Trophoblast cell (in vitro differentiated cells and primary cell): ENCODE measurements around the gene SLC4A1.

Source experiments
- DNase-seq, 2 donors: peaks; one replicate each; pipeline ENCODE4 v3.0.0-alpha.2; 2016
- H2AFZ ChIP-seq: 2 replicates; pipeline ENCODE4 v1.6.1; 2013; ENCODE audit warnings: low read length, moderate library complexity, mild to moderate bottlenecking; ENCODE audit not compliant: insufficient read depth, poor library complexity
- H2AK5ac ChIP-seq: 2 replicates; pipeline ENCODE4 v1.6.1; 2013; ENCODE audit warnings: mild to moderate bottlenecking, low read length
- H2BK120ac ChIP-seq: 2 replicates; pipeline ENCODE4 v1.6.1; 2013; ENCODE audit warnings: low read length, mild to moderate bottlenecking, moderate library complexity; ENCODE audit not compliant: insufficient read depth, poor library complexity
- H2BK12ac ChIP-seq: 2 replicates; pipeline ENCODE4 v1.6.1; 2013; ENCODE audit warnings: mild to moderate bottlenecking, low read length, moderate library complexity
- H2BK5ac ChIP-seq: 2 replicates; pipeline ENCODE4 v1.6.1; 2013; ENCODE audit warnings: low read length, low read depth, moderate library complexity, mild to moderate bottlenecking; ENCODE audit not compliant: poor library complexity
- H3K14ac ChIP-seq: 2 replicates; pipeline ENCODE4 v1.6.1; 2013; ENCODE audit warnings: mild to moderate bottlenecking, low read length
- H3K18ac ChIP-seq: 2 replicates; pipeline ENCODE4 v1.6.1; 2013; ENCODE audit warnings: mild to moderate bottlenecking, low read length
- H3K23ac ChIP-seq: 2 replicates; pipeline ENCODE4 v1.6.1; 2013; ENCODE audit warnings: low read length
- H3K27ac ChIP-seq: 2 replicates; pipeline ENCODE4 v1.5.1; 2013; ENCODE audit warnings: low read depth, mild to moderate bottlenecking, inconsistent platforms, low read length, moderate library complexity
- H3K27me3 ChIP-seq: 2 replicates; pipeline ENCODE4 v1.6.1; 2013; ENCODE audit warnings: inconsistent platforms, mild to moderate bottlenecking, low read length, moderate library complexity; ENCODE audit not compliant: insufficient read depth
- H3K36me3 ChIP-seq, 2 experiments: 1 replicate in 1 of 2; 2 replicates in 1 of 2; pipeline ENCODE4 v1.6.1; 2013; ENCODE audit warnings: low read length in 2 of 2, mild to moderate bottlenecking in 2 of 2, moderate library complexity in 1 of 2; ENCODE audit not compliant: insufficient read depth in 2 of 2, control insufficient read depth in 1 of 2
- H3K4ac ChIP-seq: 2 replicates; pipeline ENCODE4 v1.6.1; 2013; ENCODE audit warnings: low read depth, mild to moderate bottlenecking, low read length, moderate library complexity
- H3K4me1 ChIP-seq, 2 experiments: 1 replicate in 1 of 2; 2 replicates in 1 of 2; pipeline ENCODE4 v1.6.1; 2013; ENCODE audit warnings: low read length in 2 of 2, mild to moderate bottlenecking in 2 of 2, moderate library complexity in 1 of 2; ENCODE audit not compliant: insufficient read depth in 2 of 2, control insufficient read depth in 1 of 2
- H3K4me2 ChIP-seq: 2 replicates; pipeline ENCODE4 v1.6.1; 2013; ENCODE audit warnings: inconsistent platforms, mild to moderate bottlenecking, low read length, moderate library complexity
- H3K4me3 ChIP-seq: 2 replicates; pipeline ENCODE4 v1.5.1; 2013; ENCODE audit warnings: mild to moderate bottlenecking, low read depth, low read length, inconsistent platforms
- H3K79me1 ChIP-seq: one replicate; pipeline ENCODE4 v1.6.1; 2013; ENCODE audit warnings: low read length
- H3K79me2 ChIP-seq: 2 replicates; pipeline ENCODE4 v1.6.1; 2013; ENCODE audit warnings: low read length, mild to moderate bottlenecking; ENCODE audit not compliant: control insufficient read depth, insufficient read depth, poor library complexity
- H3K9ac ChIP-seq: 2 replicates; pipeline ENCODE4 v1.6.1; 2013; ENCODE audit warnings: mild to moderate bottlenecking, low read length
- H3K9me3 ChIP-seq: 2 replicates; pipeline ENCODE4 v1.6.1; 2013; ENCODE audit warnings: low read depth, mild to moderate bottlenecking, control low read depth, inconsistent platforms, low read length; ENCODE audit not compliant: insufficient read depth
- H4K12ac ChIP-seq: 2 replicates; pipeline ENCODE4 v1.6.1; 2013; ENCODE audit warnings: low read depth, mild to moderate bottlenecking, low read length, moderate library complexity
- H4K8ac ChIP-seq: 2 replicates; pipeline ENCODE4 v1.6.1; 2013; ENCODE audit warnings: low read depth, mild to moderate bottlenecking, low read length, moderate library complexity
- H4K91ac ChIP-seq: one replicate; pipeline ENCODE4 v1.6.1; 2013; ENCODE audit warnings: low read depth, mild to moderate bottlenecking, low read length, moderate library complexity
- WGBS: extraction: QIAGEN DNeasy Blood & Tissue Kit; methylation state at CpG from one replicate; pipeline ENCODE4 v1.1.7; 2013; ENCODE audit warnings: missing lambda C conversion rate; ENCODE audit not compliant: insufficient read length, insufficient coverage; ENCODE audit errors: extremely low coverage; 5-methylcytosine and 5-hydroxymethylcytosine counted together

The SLC4A1 gene

DNA sequence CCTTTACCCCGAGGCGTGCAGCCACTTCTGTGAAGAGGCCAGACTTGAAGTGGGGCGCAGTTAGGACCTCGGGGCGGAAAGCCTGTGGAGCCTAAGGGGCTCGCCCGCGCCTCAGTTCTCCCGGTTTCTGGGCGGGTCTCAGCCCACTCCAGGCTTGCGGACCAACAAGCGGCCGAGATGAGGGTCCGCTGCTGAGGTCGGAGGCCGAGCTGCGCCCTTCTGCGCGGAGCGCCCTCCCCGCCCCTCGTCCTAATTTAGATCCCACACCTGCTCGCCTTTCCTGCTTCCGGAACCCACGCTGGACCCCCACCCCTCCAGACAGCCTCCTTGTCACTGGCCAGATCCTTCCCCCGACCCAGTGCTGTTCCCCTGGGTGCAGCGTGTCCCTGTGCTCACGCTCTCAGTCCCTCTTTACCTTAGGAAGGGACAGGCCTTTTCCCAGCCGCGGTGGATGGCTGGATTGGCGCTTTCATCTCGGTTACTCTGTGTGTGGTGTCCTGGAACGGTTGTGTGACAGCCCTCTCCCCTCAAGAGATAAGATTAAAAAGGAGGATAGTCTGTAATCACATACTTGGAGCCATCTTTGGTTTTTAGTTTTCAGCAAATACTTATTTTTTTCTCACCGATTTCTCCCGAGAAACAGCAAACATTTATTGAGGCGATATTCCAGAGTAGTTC, 67.3 kb downstream of the SLC4A1 start:
- H4K12ac ChIP-seq = peak overlapping the region; percentile 96
- H3K36me3 ChIP-seq = peaks cover 10 to 19% of the 10 kb centered on the region in 2 experiments
- DNase-seq = peak in 1 of 2 donors; percentile 21
- H3K4me3 ChIP-seq = peak overlapping the region; percentile 85
- no peak overlapping the region for H2BK12ac ChIP-seq
- peak overlapping the region; percentile 38 for H2AFZ ChIP-seq
- H4K91ac ChIP-seq = peak overlapping the region; percentile 97
- H3K4me1 ChIP-seq = peaks cover 10 to 16% of the 10 kb centered on the region in 2 experiments
- no peak overlapping the region for H3K23ac ChIP-seq
- WGBS = no CpG with 5 or more reads among the region's 36 CpGs
- H2BK120ac ChIP-seq = peak overlapping the region; percentile 74
- peak overlapping the region; percentile 90 for H3K9ac ChIP-seq
- H3K14ac ChIP-seq = peak overlapping the region; percentile 98
- no peaks in the 10 kb centered on the region for H3K9me3 ChIP-seq
- H3K27ac ChIP-seq = peak overlapping the region; percentile 94
- H3K4me2 ChIP-seq = peak overlapping the region; percentile 66
- H3K79me2 ChIP-seq = peaks cover 18% of the 10 kb centered on the region
- peak overlapping the region; percentile 91 for H2BK5ac ChIP-seq
- H3K4ac ChIP-seq = peak overlapping the region; percentile 64
- peak overlapping the region; percentile 97 for H3K18ac ChIP-seq
- peak overlapping the region; percentile 78 for H2AK5ac ChIP-seq
- peak overlapping the region; percentile 100 for H4K8ac ChIP-seq
- peaks cover 14% of the 10 kb centered on the region for H3K79me1 ChIP-seq
- H3K27me3 ChIP-seq = no peaks in the 10 kb centered on the region

DNA sequence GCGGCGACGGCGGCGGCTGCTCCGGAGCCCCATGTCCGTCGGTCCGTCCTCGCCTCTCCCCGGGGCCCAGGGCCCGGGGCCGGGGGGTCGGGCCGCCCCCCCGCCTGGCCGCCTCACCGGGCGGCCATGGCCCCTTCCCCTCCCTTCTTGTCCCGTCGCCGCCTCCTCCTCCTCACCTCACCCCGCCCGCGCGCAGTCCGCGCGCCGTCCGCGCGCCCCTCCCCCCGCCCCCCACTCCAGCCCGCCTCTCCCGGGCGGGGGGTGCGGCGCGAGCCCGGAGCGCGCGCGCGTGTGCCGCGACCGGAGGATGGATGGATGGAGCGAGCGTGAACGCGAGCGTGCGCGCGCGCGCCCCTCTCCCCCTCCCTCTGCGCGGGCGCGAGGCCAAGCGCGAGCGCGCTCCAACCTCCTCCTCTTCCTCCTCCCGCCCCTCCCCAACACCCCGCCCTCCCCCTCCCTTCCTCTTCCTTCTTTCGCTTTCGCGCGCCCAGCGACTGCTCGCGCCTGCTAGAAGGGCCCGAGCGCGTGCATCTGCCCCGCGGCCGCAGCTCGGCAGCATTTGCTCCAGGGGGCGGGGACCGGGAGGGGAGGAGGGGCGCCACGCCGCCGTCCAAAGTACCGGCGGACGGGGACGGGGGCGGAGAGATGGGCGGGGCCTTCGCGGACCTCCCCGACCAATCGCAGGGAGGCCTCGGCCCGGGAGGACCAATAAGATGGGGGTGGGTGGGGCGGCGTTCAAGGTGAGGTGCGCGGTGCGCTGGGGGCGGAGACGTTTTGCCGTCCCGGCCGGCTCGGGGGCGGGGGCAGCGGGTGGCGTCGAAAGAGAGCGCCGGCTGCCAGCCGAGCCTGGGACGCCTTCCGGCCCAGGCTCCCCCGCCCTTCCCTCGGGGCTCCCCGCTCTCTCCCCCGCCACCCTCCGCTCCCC, 68.1 kb downstream of the SLC4A1 start, which contains the start of gene ATXN7L3:
Gene ATXN7L3, minus strand, starts transcription at position 332 of the 925 bp plus-strand sequence. CDS start 1,814 bp downstream, outside the sequence.
- peaks cover 18% of the 10 kb centered on the region for H3K79me2 ChIP-seq
- no peaks in the 10 kb centered on the region for H3K9me3 ChIP-seq
- peak within 1 kb of the TSS; percentile 92 for H3K4ac ChIP-seq
- peak within 1 kb of the TSS; percentile 15 for H2BK12ac ChIP-seq
- H3K36me3 ChIP-seq = peaks cover 17 to 27% of the 10 kb centered on the region in 2 experiments
- H3K14ac ChIP-seq = peak within 1 kb of the TSS; percentile 98
- peak within 1 kb of the TSS; percentile 80 for H2AFZ ChIP-seq
- H2AK5ac ChIP-seq = peak within 1 kb of the TSS; percentile 93
- H3K27me3 ChIP-seq = no peaks in the 10 kb centered on the region
- no CpG with 5 or more reads among the region's 126 CpGs for WGBS
- peaks cover 14% of the 10 kb centered on the region for H3K79me1 ChIP-seq
- H3K4me3 ChIP-seq = peak within 1 kb of the TSS; percentile 85
- peaks cover 10 to 16% of the 10 kb centered on the region in 2 experiments for H3K4me1 ChIP-seq
- H2BK5ac ChIP-seq = peak within 1 kb of the TSS; percentile 97
- H4K8ac ChIP-seq = peak within 1 kb of the TSS; percentile 100
- peak within 1 kb of the TSS; percentile 100 for H3K27ac ChIP-seq
- peak within 1 kb of the TSS; percentile 95 for H2BK120ac ChIP-seq
- H4K12ac ChIP-seq = peak within 1 kb of the TSS; percentile 96
- peak within 1 kb of the TSS; percentile 99 for H4K91ac ChIP-seq
- H3K18ac ChIP-seq = peak within 1 kb of the TSS; percentile 97
- no peak within 1 kb of the TSS for H3K23ac ChIP-seq
- peak; percentile 96 for DNase-seq
- H3K4me2 ChIP-seq = peak within 1 kb of the TSS; percentile 91
- peak within 1 kb of the TSS; percentile 91 for H3K9ac ChIP-seq

- Histone ChIP-seq H3K4ac (peak overlapping the region; percentile 92), H4K91ac (peak overlapping the region; percentile 99), H3K9ac (peak overlapping the region; percentile 91), H3K27me3 (no peaks in the 10 kb centered on the region), H2BK12ac (peak overlapping the region; percentile 15), H3K18ac (peak overlapping the region; percentile 79), H3K79me1 (peaks cover 14% of the 10 kb centered on the region), H2BK5ac (peak overlapping the region; percentile 97), H3K4me1 (peaks cover 14 to 24% of the 10 kb centered on the region in 2 experiments), H3K14ac (peak overlapping the region; percentile 96), H4K12ac (peak overlapping the region; percentile 96), H2AFZ (peak overlapping the region; percentile 80), H3K9me3 (no peaks in the 10 kb centered on the region), H3K23ac (no peak overlapping the region), H3K4me3 (peak overlapping the region; percentile 83), H3K4me2 (peak overlapping the region; percentile 91), H3K79me2 (peaks cover 18% of the 10 kb centered on the region), H2AK5ac (peak overlapping the region; percentile 93), H3K36me3 (peaks cover 26 to 35% of the 10 kb centered on the region in 2 experiments), H2BK120ac (peak overlapping the region; percentile 95), H4K8ac (peak overlapping the region; percentile 89), H3K27ac (peak overlapping the region; percentile 100)
- WGBS = no CpG with 5 or more reads among the region's 68 CpGs
- peak in 1 of 2 donors; percentile 46 for DNase-seq
Measured at GRCh38 chr17:44198721-44199552, 69.0 kb downstream of the SLC4A1 start.
